K562 (cell line): ENCODE measurements around the gene MRNIP. TPM values are rescaled to one million over a fixed set of nuclear protein-coding genes. Genes with fewer than 3 reads are reported as not detected.

Experiments used
- ATAC-seq: fragments of 200-7000 bp; cut with Tn5 transposase; 3 replicates; pipeline ENCODE4 v1.9.1; 2020; ENCODE audit warnings: moderate library complexity
- BruUV-seq: library from RNA; stranded (reverse); fragments of 400-500 nt; replicated peaks from 2 replicates; lab custom pipeline; 2021; lab: Mats Ljungman, UMichigan
- CTCF ChIA-PET: fragments of 300-600 bp; formaldehyde crosslinking; extraction: SDS; loops from one replicate; lab custom pipeline; 2021; ENCODE audit warnings: low intra/inter-chr PET ratio; lab: Yijun Ruan, JAX
- POLR2A ChIA-PET: fragments of 300-600, 350-650 bp; sonication (Branson Sonifier 250); formaldehyde crosslinking; extraction: SDS; loops from one replicate; lab custom pipeline; 2021; ENCODE audit warnings: antibody characterized with exemption, inconsistent platforms; lab: Yijun Ruan, JAX
- DNase-seq, 4 experiments: peaks; one replicate each; pipeline versions ENCODE4 v3.0.0 to v3.0.0-alpha.2; 2011 to 2018; ENCODE audit warnings: low spot score in 3 of 4, mixed read lengths in 3 of 4; ENCODE audit errors: extremely low read depth in 1 of 4
- FAIRE-seq: peaks from 2 replicates; lab custom pipeline; 2011; peaks lifted over from hg19 to GRCh38; lab: Jason Lieb, UNC
- H2AFZ ChIP-seq: 2 replicates; pipeline ENCODE4 v1.6.0; 2011; ENCODE audit warnings: low read depth, low read length, control low read depth, inconsistent platforms
- H3K27ac ChIP-seq: fragments of 200-600 bp; 3 replicates; pipeline ENCODE4 v1.8.0; 2011; ENCODE audit warnings: low read depth, mild to moderate bottlenecking, control low read depth, inconsistent platforms, low read length, moderate library complexity, mixed read lengths; ENCODE audit errors: extremely low read depth
- H3K27me3 ChIP-seq, 2 experiments: fragments of 300-600 bp in 1 of 2; 2 replicates in 1 of 2; 3 replicates in 1 of 2; pipeline versions ENCODE4 v1.6.0 to v1.8.0; 2011; ENCODE audit warnings: inconsistent platforms in 2 of 2, low read length in 2 of 2, mild to moderate bottlenecking in 1 of 2, mixed read lengths in 1 of 2, moderate library complexity in 1 of 2; ENCODE audit not compliant: control insufficient read depth in 2 of 2, insufficient read depth in 2 of 2
- H3K36me3 ChIP-seq: fragments of 300-600 bp; 3 replicates; pipeline ENCODE4 v1.8.0; 2011; ENCODE audit warnings: mild to moderate bottlenecking, low read length, inconsistent platforms; ENCODE audit not compliant: control insufficient read depth, insufficient read depth
- H3K4me1 ChIP-seq, 2 experiments: fragments of 200-600 bp in 1 of 2; replicated peaks in 1 of 2; 2 replicates in 1 of 2; 3 replicates in 1 of 2; pipeline versions ENCODE4 v1.5.1 to v1.8.0; 2011; ENCODE audit warnings: inconsistent platforms in 2 of 2, low read length in 2 of 2, mild to moderate bottlenecking in 1 of 2, mixed read lengths in 1 of 2, moderate library complexity in 1 of 2; ENCODE audit not compliant: control insufficient read depth in 2 of 2, insufficient read depth in 2 of 2
- H3K4me2 ChIP-seq: 2 replicates; pipeline ENCODE4 v1.6.1; 2011; ENCODE audit warnings: low read length, control low read depth, inconsistent platforms, mixed read lengths; ENCODE audit not compliant: insufficient read depth
- H3K4me3 ChIP-seq: fragments of 200-600 bp; sonication (generic), shearing (Covaris generic); 2 replicates; pipeline ENCODE4 v1.5.1; 2016; ENCODE audit warnings: control low read depth, inconsistent platforms
- H3K79me2 ChIP-seq: fragments of 200-600 bp; 3 replicates; pipeline ENCODE4 v1.8.0; 2011; ENCODE audit warnings: low read length, inconsistent platforms; ENCODE audit not compliant: control insufficient read depth, insufficient read depth
- H3K9ac ChIP-seq, 2 experiments: 2 replicates each; pipeline versions ENCODE4 v1.6.0 to v1.6.1; 2011; ENCODE audit warnings: low read depth in 2 of 2, low read length in 2 of 2, control low read depth in 1 of 2, inconsistent platforms in 1 of 2, mild to moderate bottlenecking in 1 of 2, mixed read lengths in 1 of 2; ENCODE audit not compliant: insufficient read depth in 1 of 2
- H3K9me1 ChIP-seq: one replicate; pipeline ENCODE4 v1.6.0; 2011; ENCODE audit warnings: inconsistent platforms, mild to moderate bottlenecking, low read length, moderate library complexity; ENCODE audit not compliant: control insufficient read depth, insufficient read depth
- H3K9me3 ChIP-seq: replicated peaks from 2 replicates; pipeline ENCODE4 v1.5.1; 2011; ENCODE audit warnings: low read depth, low read length, inconsistent platforms; ENCODE audit not compliant: control insufficient read depth, insufficient read depth
- H4K20me1 ChIP-seq: replicated peaks from 2 replicates; pipeline ENCODE4 v1.6.1; 2011; ENCODE audit warnings: low read length, inconsistent platforms, mixed read lengths; ENCODE audit not compliant: control insufficient read depth, insufficient read depth
- ATF3 ChIP-seq, 2 experiments: fragments of 450-650 bp in 1 of 2; sonication (generic) in 1 of 2; formaldehyde crosslinking in 1 of 2; IDR thresholded peaks in 1 of 2; conservative IDR thresholded peaks in 1 of 2; 2 replicates each; pipeline versions ENCODE4 v1.6.1 to v1.8.1; 2016 to 2023; ENCODE audit warnings: mild to moderate bottlenecking in 2 of 2, moderate library complexity in 2 of 2, inconsistent platforms in 1 of 2, missing genetic modification reagents in 1 of 2
- CEBPB ChIP-seq: fragments of 450-650 bp; IDR thresholded peaks from 2 replicates; pipeline ENCODE4 v1.6.1; 2016; ENCODE audit warnings: missing genetic modification characterization, missing compliant biosample characterization
- CEBPG ChIP-seq, 3 experiments: fragments of 200-800 bp in 1 of 3; sonication (Bioruptor generic) in 1 of 3; sonication (generic) in 1 of 3; formaldehyde crosslinking in 1 of 3; IDR thresholded peaks in 2 of 3; conservative IDR thresholded peaks in 1 of 3; 2 replicates each; pipeline versions ENCODE4 v1.6.1 to v1.8.0; 2016 to 2022; ENCODE audit warnings: missing compliant biosample characterization in 2 of 3, missing genetic modification characterization in 2 of 3, mild to moderate bottlenecking in 1 of 3, missing genetic modification reagents in 1 of 3
- CHCHD3 ChIP-seq: fragments of 250-450 bp; sonication (Bioruptor Pico); IDR thresholded peaks from 2 replicates; pipeline ENCODE4 v2.1.2; 2022; ENCODE audit warnings: mild to moderate bottlenecking
- FOXP1 ChIP-seq: sonication (generic); formaldehyde crosslinking; IDR thresholded peaks from 2 replicates; pipeline ENCODE4 v1.8.0; 2022; ENCODE audit warnings: mild to moderate bottlenecking, missing genetic modification reagents
- KAT8 ChIP-seq: fragments of 450-650 bp; IDR thresholded peaks from 2 replicates; pipeline ENCODE4 v1.6.1; 2016; ENCODE audit warnings: low read depth, mild to moderate bottlenecking
- MYNN ChIP-seq, 2 experiments: sonication (generic); formaldehyde crosslinking in 1 of 2; IDR thresholded peaks; 2 replicates each; pipeline versions ENCODE4 v1.5.0 to v1.6.1; 2016 to 2020; ENCODE audit warnings: antibody characterized with exemption in 1 of 2, missing genetic modification reagents in 1 of 2
- NFATC3 ChIP-seq: fragments of 450-650 bp; IDR thresholded peaks from 2 replicates; pipeline ENCODE4 v1.6.1; 2017; ENCODE audit warnings: mild to moderate bottlenecking
- POLR2AphosphoS2 ChIP-seq: IDR thresholded peaks from 2 replicates; pipeline ENCODE4 v1.6.1; 2012; ENCODE audit warnings: low read length, improper control_type of control experiment
- RBFOX2 ChIP-seq: fragments of 200-400 bp; formaldehyde crosslinking; IDR thresholded peaks from 2 replicates; pipeline ENCODE4 v1.6.1; 2017; ENCODE audit warnings: low read depth, mild to moderate bottlenecking, low read length, moderate library complexity
- TAL1 ChIP-seq: fragments of 450-650 bp; IDR thresholded peaks from 2 replicates; pipeline ENCODE4 v1.6.1; 2016; ENCODE audit warnings: mild to moderate bottlenecking
- TFAM ChIP-seq: fragments of 250-450 bp; sonication (Bioruptor Pico); conservative IDR thresholded peaks from 2 replicates; pipeline ENCODE4 v1.5.0; 2021; ENCODE audit warnings: mild to moderate bottlenecking, moderate library complexity
- ZBTB9 ChIP-seq: fragments of 450-650 bp; formaldehyde crosslinking; IDR thresholded peaks from 2 replicates; pipeline ENCODE4 v1.4.0; 2020; ENCODE audit warnings: mild to moderate bottlenecking, moderate library complexity
- ZHX1 ChIP-seq: fragments of 150-350 bp; conservative IDR thresholded peaks from 2 replicates; pipeline ENCODE4 v1.6.1; 2014; ENCODE audit warnings: low read length
- ZNF133 ChIP-seq: fragments of 250-450 bp; sonication (Bioruptor Pico); IDR thresholded peaks from 2 replicates; pipeline ENCODE4 v1.4.0; 2020; ENCODE audit warnings: mild to moderate bottlenecking
- ZNF184 ChIP-seq: sonication (generic); formaldehyde crosslinking; IDR thresholded peaks from 2 replicates; pipeline ENCODE4 v1.5.0; 2020; ENCODE audit warnings: missing genetic modification reagents
- WGBS: fragments of 100-300 bp; shearing (Covaris generic); methylation state at CpG from one replicate; pipeline ENCODE4 v1.1.6; 2016; ENCODE audit warnings: low coverage, mixed read lengths; ENCODE audit not compliant: insufficient coverage; ENCODE audit errors: missing lambda C conversion rate; 5-methylcytosine and 5-hydroxymethylcytosine counted together
- in situ Hi-C: fragments of 300-500 bp; cut with MboI; formaldehyde crosslinking; loops from 4 replicates; pipeline ENCODE4 v1.15.0; 2018; ENCODE audit warnings: inconsistent platforms, mixed read lengths
- intact Hi-C: fragments of 100-400 bp; cut with micrococcal nuclease; formaldehyde crosslinking; loops from 2 replicates; pipeline ENCODE4 v1.14.2; 2022
- polyA plus RNA-seq, 8 experiments: library from polyadenylated mRNA; depleted of rRNA in 4 of 8; stranded (reverse) in 5 of 8; unstranded in 3 of 8; fragments of >200 nt; fragmentation: Nextera tagmentation in 2 of 8; fragmentation: Illumina TruSeq in 1 of 8; extraction: Ambion mirVana in 2 of 8; extraction: Trizol in 1 of 8; gene quantifications; 2 replicates each; pipeline versions ENCODE4 v1.2.1 to v1.2.3, GENCODE V29; 2011 to 2014; ENCODE audit warnings: inconsistent platforms in 1 of 8, missing spikeins in 1 of 8
- total RNA-seq, 7 experiments: library from RNA; depleted of rRNA in 6 of 7; stranded (reverse); fragments of >200 nt in 6 of 7; fragmentation: Illumina TruSeq in 2 of 7; extraction: Trizol in 2 of 7; gene quantifications; 2 replicates each; pipeline versions ENCODE4 v1.2.1 to v1.2.3, GENCODE V29; 2011 to 2021; ENCODE audit warnings: low replicate concordance in 1 of 7

MRNIP gene
- total and polyA plus RNA-seq, 9 of the 15 experiments (the other 6 are each of a cell fraction or from before 2014, with no cell fraction given): 3.6 to 39.0 (median 16.8) TPM

DNA sequence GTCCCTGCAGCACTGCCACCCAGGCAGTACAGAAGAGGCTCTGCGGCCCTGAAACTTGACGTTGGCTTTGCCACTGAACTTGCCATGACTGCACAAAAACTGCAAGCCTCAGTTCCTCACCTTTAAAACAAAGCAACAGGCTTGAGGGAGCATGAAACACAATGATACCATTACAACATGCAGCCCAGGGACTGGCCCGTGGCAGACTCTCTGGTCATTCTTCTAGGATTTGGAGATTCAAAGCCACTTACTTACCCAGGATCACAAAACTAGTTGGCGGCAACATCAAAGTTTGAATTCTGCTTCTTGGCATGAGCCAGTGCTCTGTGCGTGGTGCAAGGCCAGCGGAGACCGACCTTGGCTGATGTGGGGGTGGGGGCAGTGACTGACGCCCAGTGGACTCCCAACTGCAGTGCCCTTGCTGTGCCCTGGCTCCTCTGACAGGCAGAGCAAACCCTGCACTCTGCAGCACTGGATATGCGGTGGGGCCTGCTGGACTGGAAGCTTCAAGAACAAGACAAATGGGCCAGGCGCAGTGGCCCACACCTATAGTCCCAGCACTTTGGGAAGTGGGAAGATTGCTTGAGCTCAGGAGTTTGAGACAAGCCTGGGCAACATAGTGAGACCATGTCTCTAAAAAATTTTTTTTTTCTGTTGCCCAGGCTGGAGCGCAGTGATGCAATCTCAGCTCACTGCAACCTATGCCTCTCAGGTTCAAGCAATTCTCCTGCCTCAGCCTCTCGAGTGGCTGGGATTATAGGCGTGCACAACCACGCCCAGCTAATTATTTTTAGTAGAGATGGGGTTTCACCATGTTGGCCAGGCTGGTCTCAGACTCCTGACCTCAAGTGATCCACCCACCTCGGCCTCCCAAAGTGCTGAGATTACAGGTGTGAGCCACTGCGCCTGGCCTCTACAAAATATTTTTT is 19.0 kb downstream of the MRNIP start:
- FAIRE-seq (no peak), DNase-seq (no peak), ATAC-seq (no peak)
- ChIA-PET CTCF (no interaction called here), POLR2A (interaction anchor here (1.0 to 1.8 kb wide), 3 partner anchors 9 to 17 kb away, joined by 3 to 4 read pairs (median 4); no protein-coding TSS in a partner anchor)
- no peaks in the 10 kb centered on the region for H3K9me1 ChIP-seq
- H3K4me1 ChIP-seq: peaks cover 0 to 13% of the 10 kb centered on the region in 2 experiments; a peak in 3 of 5 replicates
- no peak overlapping the region for H3K27ac ChIP-seq
- WGBS: 79% methylated on average over 16 of the region's 16 CpGs
- no peaks in the 10 kb centered on the region for H3K79me2 ChIP-seq
- intact Hi-C loops (no loop called here), in situ Hi-C loops (no loop called here)
- H3K9ac ChIP-seq: no peak overlapping the region
- peaks cover 4% of the 10 kb centered on the region; the same call in 1 of the 2 replicates for H4K20me1 ChIP-seq
- no TSS peak for BruUV-seq
- no peaks in the 10 kb centered on the region for H3K27me3 ChIP-seq
- no peaks in the 10 kb centered on the region for H3K9me3 ChIP-seq
- peaks cover 53% of the 10 kb centered on the region; the same call in 2 of the 3 replicates for H3K36me3 ChIP-seq
- H3K4me2 ChIP-seq: no peak overlapping the region
- H2AFZ ChIP-seq: no peak overlapping the region
- H3K4me3 ChIP-seq: no peak overlapping the region
- TF ChIP-seq CHCHD3 (CRISPR knock-in tag) (no peak), TFAM (CRISPR knock-in tag) (no peak), NFATC3 (no peak), TAL1 (no peak), RBFOX2 (0 out of 2 replicates have a peak, but pooled peaks have one; percentile 26), FOXP1 (no peak), ZNF133 (CRISPR knock-in tag) (no peak), KAT8 (no peak), CEBPG (CRISPR knock-in tag; IDR thresholded peaks at IDR 0.05) (no peak), CEBPG (tag; conservative IDR thresholded peaks at IDR 0.05 in 1 of 2, IDR thresholded peaks at IDR 0.05 in 1 of 2) (0 out of 4 replicates have a peak, but pooled peaks of 1 of the 2 experiments have one; percentile 29), ZHX1 (no peak), ATF3 (IDR thresholded peaks at IDR 0.05) (peak; percentile 52), ATF3 (CRISPR knock-in tag; conservative IDR thresholded peaks at IDR 0.05) (no peak), ZNF184 (CRISPR knock-in tag) (no peak), ZBTB9 (CRISPR knock-in tag) (no peak), CEBPB (tag) (0 out of 2 replicates have a peak, but pooled peaks have one; percentile 13), POLR2AphosphoS2 (peak; percentile 75), MYNN (IDR thresholded peaks at IDR 0.05) (no peak), MYNN (CRISPR knock-in tag; IDR thresholded peaks at IDR 0.05) (no peak)
